IPS-20b (cell line): Measurements from ENCODE around the gene CRTC1.

Source experiments
- H3K27ac ChIP-seq: one replicate; pipeline ENCODE4 v1.5.1; 2013; ENCODE audit warnings: low read length
- H3K27me3 ChIP-seq: 2 replicates; pipeline ENCODE4 v1.6.1; 2013; ENCODE audit warnings: mild to moderate bottlenecking, low read length, inconsistent platforms; ENCODE audit not compliant: insufficient read depth
- H3K36me3 ChIP-seq: 2 replicates; pipeline ENCODE4 v1.6.1; 2013; ENCODE audit warnings: low read depth, mild to moderate bottlenecking, inconsistent platforms, low read length, moderate library complexity; ENCODE audit not compliant: insufficient read depth
- H3K4me1 ChIP-seq: 2 replicates; pipeline ENCODE4 v1.6.1; 2013; ENCODE audit warnings: mild to moderate bottlenecking, control low read depth, inconsistent platforms, low read length, moderate library complexity; ENCODE audit not compliant: insufficient read depth
- H3K4me3 ChIP-seq: 2 replicates; pipeline ENCODE4 v1.5.1; 2013; ENCODE audit warnings: mild to moderate bottlenecking, low read length, inconsistent platforms
- H3K9ac ChIP-seq: 2 replicates; pipeline ENCODE4 v1.6.1; 2013; ENCODE audit warnings: low read depth, mild to moderate bottlenecking, inconsistent platforms, low read length, moderate library complexity
- H3K9me3 ChIP-seq: 2 replicates; pipeline ENCODE4 v1.6.1; 2013; ENCODE audit warnings: mild to moderate bottlenecking, low read depth, low read length, inconsistent platforms; ENCODE audit not compliant: insufficient read depth

Gene CRTC1

GRCh38 chr19:18665771-18666202 is 17.7 kb upstream of the CRTC1 start:
- Histone ChIP-seq H3K36me3 (peaks cover 11% of the 10 kb centered on the region), H3K9me3 (no peaks in the 10 kb centered on the region), H3K4me3 (no peak overlapping the region), H3K27ac (no peak overlapping the region), H3K4me1 (peaks cover 6% of the 10 kb centered on the region; the same call in 1 of the 2 replicates), H3K9ac (no peak overlapping the region), H3K27me3 (no peaks in the 10 kb centered on the region)

GRCh38 chr19:18666317-18666716 is 17.2 kb upstream of the CRTC1 start:
- no peak overlapping the region for H3K9ac ChIP-seq
- no peak overlapping the region for H3K27ac ChIP-seq
- no peaks in the 10 kb centered on the region for H3K27me3 ChIP-seq
- no peaks in the 10 kb centered on the region for H3K9me3 ChIP-seq
- peaks cover 11% of the 10 kb centered on the region for H3K36me3 ChIP-seq
- no peak overlapping the region for H3K4me3 ChIP-seq
- H3K4me1 ChIP-seq = peaks cover 6% of the 10 kb centered on the region; the same call in 1 of the 2 replicates

GRCh38 chr19:18666784-18667183 is 16.7 kb upstream of the CRTC1 start:
- peaks cover 6% of the 10 kb centered on the region; the same call in 1 of the 2 replicates for H3K4me1 ChIP-seq
- H3K9ac ChIP-seq = no peak overlapping the region

GRCh38 chr19:18667531-18668251 is 15.8 kb upstream of the CRTC1 start:
- no peak overlapping the region for H3K9ac ChIP-seq
- no peak overlapping the region for H3K27ac ChIP-seq
- H3K27me3 ChIP-seq = no peaks in the 10 kb centered on the region
- H3K9me3 ChIP-seq = no peaks in the 10 kb centered on the region
- H3K36me3 ChIP-seq = peaks cover 11% of the 10 kb centered on the region
- peaks cover 6% of the 10 kb centered on the region; the same call in 1 of the 2 replicates for H3K4me1 ChIP-seq
- H3K4me3 ChIP-seq = no peak overlapping the region

More at GRCh38 chr19:18666784-18667183, 16.7 kb upstream of the CRTC1 start:
- H3K36me3 ChIP-seq = peaks cover 11% of the 10 kb centered on the region
- no peaks in the 10 kb centered on the region for H3K9me3 ChIP-seq
- H3K4me3 ChIP-seq = no peak overlapping the region
- no peaks in the 10 kb centered on the region for H3K27me3 ChIP-seq
- H3K27ac ChIP-seq = no peak overlapping the region

GRCh38 chr19:18668252-18668631 is 15.2 kb upstream of the CRTC1 start:
- no peak overlapping the region for H3K27ac ChIP-seq
- no peaks in the 10 kb centered on the region for H3K27me3 ChIP-seq
- H3K4me3 ChIP-seq = no peak overlapping the region
- no peaks in the 10 kb centered on the region for H3K9me3 ChIP-seq
- H3K36me3 ChIP-seq = peaks cover 11% of the 10 kb centered on the region
- H3K9ac ChIP-seq = no peak overlapping the region
- peaks cover 2% of the 10 kb centered on the region; the same call in 1 of the 2 replicates for H3K4me1 ChIP-seq

GRCh38 chr19:18668744-18669523 is 14.5 kb upstream of the CRTC1 start:
- no peak overlapping the region for H3K9ac ChIP-seq
- H3K27me3 ChIP-seq = no peaks in the 10 kb centered on the region
- H3K9me3 ChIP-seq = no peaks in the 10 kb centered on the region
- H3K4me1 ChIP-seq = no peaks in the 10 kb centered on the region
- H3K36me3 ChIP-seq = peaks cover 11% of the 10 kb centered on the region
- H3K4me3 ChIP-seq = no peak overlapping the region
- H3K27ac ChIP-seq = no peak overlapping the region

- Histone ChIP-seq H3K27ac (no peak overlapping the region), H3K27me3 (no peaks in the 10 kb centered on the region), H3K9me3 (no peaks in the 10 kb centered on the region), H3K4me3 (no peak overlapping the region), H3K36me3 (peaks cover 11% of the 10 kb centered on the region), H3K4me1 (no peaks in the 10 kb centered on the region), H3K9ac (no peak overlapping the region)
These were observed 14.0 kb upstream of the CRTC1 start for GRCh38 chr19:18669524-18669817.

- no peaks in the 10 kb centered on the region for H3K27me3 ChIP-seq
- no peaks in the 10 kb centered on the region for H3K4me1 ChIP-seq
- no peak overlapping the region for H3K4me3 ChIP-seq
- H3K9ac ChIP-seq = no peak overlapping the region
- peaks cover 11% of the 10 kb centered on the region for H3K36me3 ChIP-seq
- no peak overlapping the region for H3K27ac ChIP-seq
- H3K9me3 ChIP-seq = no peaks in the 10 kb centered on the region
These were observed 13.6 kb upstream of the CRTC1 start for GRCh38 chr19:18669883-18670282.

- H3K4me1 ChIP-seq = no peaks in the 10 kb centered on the region
- no peak overlapping the region for H3K27ac ChIP-seq
- no peaks in the 10 kb centered on the region for H3K27me3 ChIP-seq
- H3K9ac ChIP-seq = no peak overlapping the region
- peaks cover 11% of the 10 kb centered on the region for H3K36me3 ChIP-seq
- no peak overlapping the region for H3K4me3 ChIP-seq
- no peaks in the 10 kb centered on the region for H3K9me3 ChIP-seq
These were observed 13.2 kb upstream of the CRTC1 start for GRCh38 chr19:18670312-18670711.

- peaks cover 11% of the 10 kb centered on the region for H3K36me3 ChIP-seq
- H3K27me3 ChIP-seq = no peaks in the 10 kb centered on the region
- H3K9me3 ChIP-seq = no peaks in the 10 kb centered on the region
- no peak overlapping the region for H3K4me3 ChIP-seq
- H3K4me1 ChIP-seq = no peaks in the 10 kb centered on the region
- H3K9ac ChIP-seq = no peak overlapping the region
- no peak overlapping the region for H3K27ac ChIP-seq
These were observed 12.0 kb upstream of the CRTC1 start for GRCh38 chr19:18671303-18672043.

GRCh38 chr19:18672044-18672451 is 11.4 kb upstream of the CRTC1 start:
- H3K9me3 ChIP-seq = no peaks in the 10 kb centered on the region
- H3K36me3 ChIP-seq = peaks cover 11% of the 10 kb centered on the region
- no peaks in the 10 kb centered on the region for H3K4me1 ChIP-seq
- no peaks in the 10 kb centered on the region for H3K27me3 ChIP-seq
- H3K27ac ChIP-seq = no peak overlapping the region
- H3K9ac ChIP-seq = no peak overlapping the region
- no peak overlapping the region for H3K4me3 ChIP-seq
